ENCODE measurements around the gene CFAP100. TPM values are rescaled to one million over a fixed set of nuclear protein-coding genes. Genes with fewer than 3 reads are reported as not detected.

Gene CFAP100
- total RNA-seq, 4 donors from 2014 or later, result not detected

GRCh38 chr3:126407412-126408044, 12.8 kb downstream of the CFAP100 start:
- 81 to 94% methylated on average over 5 of the region's 5 CpGs for WGBS, 2 donors
- intact Hi-C loops (cut with DNase I), result no loop called here
- Histone ChIP-seq H3K27ac (no peak overlapping the region), H3K36me3 (no peaks in the 10 kb centered on the region), H3K9me3 (no peaks in the 10 kb centered on the region), H3K4me3 (replicated peaks in 1 of 3) (no peak overlapping the region), H3K4me1 (no peaks in the 10 kb centered on the region), H3K27me3 (no peaks in the 10 kb centered on the region)
- TF ChIP-seq POLR2A (IDR thresholded peaks at IDR 0.05) (no peak), CTCF (IDR thresholded peaks at IDR 0.05) (no peak)
- no peak for DNase-seq

GRCh38 chr3:126408099-126408498, 13.4 kb downstream of the CFAP100 start:
- WGBS, 2 donors, result 83% methylated on average over 5 of the region's 5 CpGs
- DNase-seq, result no peak
- intact Hi-C loops (cut with DNase I), result no loop called here
- Histone ChIP-seq H3K27ac (no peak overlapping the region), H3K9me3 (no peaks in the 10 kb centered on the region), H3K4me1 (no peaks in the 10 kb centered on the region), H3K27me3 (no peaks in the 10 kb centered on the region), H3K36me3 (no peaks in the 10 kb centered on the region), H3K4me3 (replicated peaks in 1 of 3) (no peak overlapping the region)
- TF ChIP-seq CTCF (IDR thresholded peaks at IDR 0.05) (no peak), POLR2A (IDR thresholded peaks at IDR 0.05) (no peak)

GRCh38 chr3:126412841-126413692, 18.4 kb downstream of the CFAP100 start:
- WGBS, 2 donors, result 87 to 93% methylated on average over 6 of the region's 6 CpGs
- intact Hi-C loops (cut with DNase I), result no loop called here
- TF ChIP-seq CTCF (IDR thresholded peaks at IDR 0.05) (no peak), POLR2A (IDR thresholded peaks at IDR 0.05) (no peak)
- Histone ChIP-seq H3K9me3 (no peaks in the 10 kb centered on the region), H3K27me3 (no peaks in the 10 kb centered on the region), H3K4me1 (no peaks in the 10 kb centered on the region), H3K36me3 (no peaks in the 10 kb centered on the region), H3K4me3 (replicated peaks in 1 of 3) (no peak overlapping the region), H3K27ac (no peak overlapping the region)
- DNase-seq, result no peak

GRCh38 chr3:126413693-126414080, 19.0 kb downstream of the CFAP100 start:
- Histone ChIP-seq H3K27ac (no peak overlapping the region), H3K4me3 (replicated peaks in 1 of 3) (no peak overlapping the region), H3K4me1 (no peaks in the 10 kb centered on the region), H3K27me3 (no peaks in the 10 kb centered on the region), H3K9me3 (no peaks in the 10 kb centered on the region), H3K36me3 (no peaks in the 10 kb centered on the region)
- intact Hi-C loops (cut with DNase I), result no loop called here
- TF ChIP-seq POLR2A (IDR thresholded peaks at IDR 0.05) (no peak), CTCF (IDR thresholded peaks at IDR 0.05) (no peak)
- DNase-seq, result no peak
- 59% methylated on average over 4 of the region's 4 CpGs for WGBS, 2 donors

- Histone ChIP-seq H3K4me1 (no peaks in the 10 kb centered on the region), H3K27ac (no peak overlapping the region), H3K27me3 (no peaks in the 10 kb centered on the region), H3K9me3 (no peaks in the 10 kb centered on the region), H3K36me3 (no peaks in the 10 kb centered on the region), H3K4me3 (replicated peaks in 1 of 3) (no peak overlapping the region)
- WGBS, 2 donors, result 88 to 93% methylated on average over 11 of the region's 11 CpGs
- no peak for TF ChIP-seq POLR2A (IDR thresholded peaks at IDR 0.05)
- no peak for TF ChIP-seq CTCF (IDR thresholded peaks at IDR 0.05)
- no peak for DNase-seq
- intact Hi-C loops (cut with DNase I), result no loop called here
These were observed 19.7 kb downstream of the CFAP100 start for GRCh38 chr3:126414406-126414805.

All from thyroid gland (tissue), 4 donors.